ENCODE data around the gene LAMC3.

- TF ChIP-seq CTCF (IDR thresholded peaks at IDR 0.05; ENCODE audit: poor library complexity) (no peak), EZH2phosphoT487 (IDR thresholded peaks at IDR 0.05; ENCODE audit: low read depth, severe bottlenecking, unreplicated experiment) (no peak), EZH2 (IDR thresholded peaks at IDR 0.05; ENCODE audit: borderline replicate concordance) (no peak)
Observed at GRCh38 chr9:130981756-130982137, 27.2 kb upstream of the LAMC3 start.
